Measurements from ENCODE around the gene KRTAP5-6.

The KRTAP5-6 gene

GRCh38 chr11:1714908-1715885, 18.2 kb downstream of the KRTAP5-6 start:
- DNase-seq (ENCODE audit: low spot score) = no peak
- H3K4me1 ChIP-seq (ENCODE audit: insufficient read depth, poor library complexity, severe bottlenecking) = no peaks in the 10 kb centered on the region
- no peaks in the 10 kb centered on the region for H3K27me3 ChIP-seq (ENCODE audit: insufficient read depth, poor library complexity, severe bottlenecking)
- no peak for ATAC-seq (ENCODE audit: low read depth)
- no peak overlapping the region for H3K4me3 ChIP-seq (ENCODE audit: severe bottlenecking)
- no peaks in the 10 kb centered on the region for H3K36me3 ChIP-seq (ENCODE audit: low read depth)
- TF ChIP-seq CTCF (IDR thresholded peaks at IDR 0.05; ENCODE audit: poor library complexity, severe bottlenecking) = no peak
- no peak overlapping the region for H3K27ac ChIP-seq (ENCODE audit: poor library complexity, severe bottlenecking)
- no peaks in the 10 kb centered on the region for H3K9me3 ChIP-seq (ENCODE audit: severe bottlenecking)

GRCh38 chr11:1717745-1718144, 20.8 kb downstream of the KRTAP5-6 start:
- no peak for DNase-seq (ENCODE audit: low spot score)
- Histone ChIP-seq H3K9me3 (ENCODE audit: severe bottlenecking) (no peaks in the 10 kb centered on the region), H3K4me1 (ENCODE audit: insufficient read depth, poor library complexity, severe bottlenecking) (no peaks in the 10 kb centered on the region), H3K4me3 (ENCODE audit: severe bottlenecking) (no peak overlapping the region), H3K27me3 (ENCODE audit: insufficient read depth, poor library complexity, severe bottlenecking) (no peaks in the 10 kb centered on the region), H3K36me3 (ENCODE audit: low read depth) (no peaks in the 10 kb centered on the region), H3K27ac (ENCODE audit: poor library complexity, severe bottlenecking) (no peak overlapping the region)
- no peak for TF ChIP-seq CTCF (IDR thresholded peaks at IDR 0.05; ENCODE audit: poor library complexity, severe bottlenecking)
- no peak for ATAC-seq (ENCODE audit: low read depth)

GRCh38 chr11:1718326-1718725, 21.3 kb downstream of the KRTAP5-6 start:
- DNase-seq (ENCODE audit: low spot score) = no peak
- ATAC-seq (ENCODE audit: low read depth) = no peak
- Histone ChIP-seq H3K36me3 (ENCODE audit: low read depth) (no peaks in the 10 kb centered on the region), H3K27ac (ENCODE audit: poor library complexity, severe bottlenecking) (no peak overlapping the region), H3K4me3 (ENCODE audit: severe bottlenecking) (no peak overlapping the region), H3K9me3 (ENCODE audit: severe bottlenecking) (no peaks in the 10 kb centered on the region), H3K4me1 (ENCODE audit: insufficient read depth, poor library complexity, severe bottlenecking) (no peaks in the 10 kb centered on the region), H3K27me3 (ENCODE audit: insufficient read depth, poor library complexity, severe bottlenecking) (no peaks in the 10 kb centered on the region)
- no peak for TF ChIP-seq CTCF (IDR thresholded peaks at IDR 0.05; ENCODE audit: poor library complexity, severe bottlenecking)

GRCh38 chr11:1719781-1720180, 22.8 kb downstream of the KRTAP5-6 start:
- Histone ChIP-seq H3K27me3 (ENCODE audit: insufficient read depth, poor library complexity, severe bottlenecking) (no peaks in the 10 kb centered on the region), H3K4me3 (ENCODE audit: severe bottlenecking) (no peak overlapping the region), H3K9me3 (ENCODE audit: severe bottlenecking) (no peaks in the 10 kb centered on the region), H3K27ac (ENCODE audit: poor library complexity, severe bottlenecking) (no peak overlapping the region), H3K4me1 (ENCODE audit: insufficient read depth, poor library complexity, severe bottlenecking) (no peaks in the 10 kb centered on the region), H3K36me3 (ENCODE audit: low read depth) (no peaks in the 10 kb centered on the region)
- DNase-seq (ENCODE audit: low spot score) (no peak), ATAC-seq (ENCODE audit: low read depth) (no peak)
- TF ChIP-seq CTCF (IDR thresholded peaks at IDR 0.05; ENCODE audit: poor library complexity, severe bottlenecking) = no peak

Data from RWPE2 (cell line).